K562 (cell line): Measurements from ENCODE around the gene GREB1. TPM values are rescaled to one million over a fixed set of nuclear protein-coding genes. Genes with fewer than 3 reads are reported as not detected.

Source experiments
- ATAC-seq: fragments of 200-7000 bp; cut with Tn5 transposase; 3 replicates; pipeline ENCODE4 v1.9.1; 2020; ENCODE audit warnings: moderate library complexity
- BruUV-seq: library from RNA; stranded (reverse); fragments of 400-500 nt; replicated peaks from 2 replicates; lab custom pipeline; 2021; lab: Mats Ljungman, UMichigan
- CTCF ChIA-PET: fragments of 300-600 bp; formaldehyde crosslinking; extraction: SDS; loops from one replicate; lab custom pipeline; 2021; ENCODE audit warnings: low intra/inter-chr PET ratio; lab: Yijun Ruan, JAX
- POLR2A ChIA-PET: fragments of 300-600, 350-650 bp; sonication (Branson Sonifier 250); formaldehyde crosslinking; extraction: SDS; loops from one replicate; lab custom pipeline; 2021; ENCODE audit warnings: antibody characterized with exemption, inconsistent platforms; lab: Yijun Ruan, JAX
- DNase-seq, 4 experiments: peaks; one replicate each; pipeline versions ENCODE4 v3.0.0 to v3.0.0-alpha.2; 2011 to 2018; ENCODE audit warnings: low spot score in 3 of 4, mixed read lengths in 3 of 4; ENCODE audit errors: extremely low read depth in 1 of 4
- FAIRE-seq: peaks from 2 replicates; lab custom pipeline; 2011; peaks lifted over from hg19 to GRCh38; lab: Jason Lieb, UNC
- H2AFZ ChIP-seq: 2 replicates; pipeline ENCODE4 v1.6.0; 2011; ENCODE audit warnings: low read depth, low read length, control low read depth, inconsistent platforms
- H3K27ac ChIP-seq: fragments of 200-600 bp; 3 replicates; pipeline ENCODE4 v1.8.0; 2011; ENCODE audit warnings: low read depth, mild to moderate bottlenecking, control low read depth, inconsistent platforms, low read length, moderate library complexity, mixed read lengths; ENCODE audit errors: extremely low read depth
- H3K27me3 ChIP-seq, 2 experiments: fragments of 300-600 bp in 1 of 2; 2 replicates in 1 of 2; 3 replicates in 1 of 2; pipeline versions ENCODE4 v1.6.0 to v1.8.0; 2011; ENCODE audit warnings: inconsistent platforms in 2 of 2, low read length in 2 of 2, mild to moderate bottlenecking in 1 of 2, mixed read lengths in 1 of 2, moderate library complexity in 1 of 2; ENCODE audit not compliant: control insufficient read depth in 2 of 2, insufficient read depth in 2 of 2
- H3K36me3 ChIP-seq: fragments of 300-600 bp; 3 replicates; pipeline ENCODE4 v1.8.0; 2011; ENCODE audit warnings: mild to moderate bottlenecking, low read length, inconsistent platforms; ENCODE audit not compliant: control insufficient read depth, insufficient read depth
- H3K4me1 ChIP-seq, 2 experiments: fragments of 200-600 bp in 1 of 2; replicated peaks in 1 of 2; 2 replicates in 1 of 2; 3 replicates in 1 of 2; pipeline versions ENCODE4 v1.5.1 to v1.8.0; 2011; ENCODE audit warnings: inconsistent platforms in 2 of 2, low read length in 2 of 2, mild to moderate bottlenecking in 1 of 2, mixed read lengths in 1 of 2, moderate library complexity in 1 of 2; ENCODE audit not compliant: control insufficient read depth in 2 of 2, insufficient read depth in 2 of 2
- H3K4me2 ChIP-seq: 2 replicates; pipeline ENCODE4 v1.6.1; 2011; ENCODE audit warnings: low read length, control low read depth, inconsistent platforms, mixed read lengths; ENCODE audit not compliant: insufficient read depth
- H3K4me3 ChIP-seq: fragments of 200-600 bp; sonication (generic), shearing (Covaris generic); 2 replicates; pipeline ENCODE4 v1.5.1; 2016; ENCODE audit warnings: control low read depth, inconsistent platforms
- H3K79me2 ChIP-seq: fragments of 200-600 bp; 3 replicates; pipeline ENCODE4 v1.8.0; 2011; ENCODE audit warnings: low read length, inconsistent platforms; ENCODE audit not compliant: control insufficient read depth, insufficient read depth
- H3K9ac ChIP-seq, 2 experiments: 2 replicates each; pipeline versions ENCODE4 v1.6.0 to v1.6.1; 2011; ENCODE audit warnings: low read depth in 2 of 2, low read length in 2 of 2, control low read depth in 1 of 2, inconsistent platforms in 1 of 2, mild to moderate bottlenecking in 1 of 2, mixed read lengths in 1 of 2; ENCODE audit not compliant: insufficient read depth in 1 of 2
- H3K9me1 ChIP-seq: one replicate; pipeline ENCODE4 v1.6.0; 2011; ENCODE audit warnings: inconsistent platforms, mild to moderate bottlenecking, low read length, moderate library complexity; ENCODE audit not compliant: control insufficient read depth, insufficient read depth
- H3K9me3 ChIP-seq: replicated peaks from 2 replicates; pipeline ENCODE4 v1.5.1; 2011; ENCODE audit warnings: low read depth, low read length, inconsistent platforms; ENCODE audit not compliant: control insufficient read depth, insufficient read depth
- H4K20me1 ChIP-seq: replicated peaks from 2 replicates; pipeline ENCODE4 v1.6.1; 2011; ENCODE audit warnings: low read length, inconsistent platforms, mixed read lengths; ENCODE audit not compliant: control insufficient read depth, insufficient read depth
- CEBPB ChIP-seq: fragments of 450-650 bp; IDR thresholded peaks from 2 replicates; pipeline ENCODE4 v1.6.1; 2016; ENCODE audit warnings: missing genetic modification characterization, missing compliant biosample characterization
- CEBPG ChIP-seq, 3 experiments: fragments of 200-800 bp in 1 of 3; sonication (Bioruptor generic) in 1 of 3; sonication (generic) in 1 of 3; formaldehyde crosslinking in 1 of 3; IDR thresholded peaks in 2 of 3; conservative IDR thresholded peaks in 1 of 3; 2 replicates each; pipeline versions ENCODE4 v1.6.1 to v1.8.0; 2016 to 2022; ENCODE audit warnings: missing compliant biosample characterization in 2 of 3, missing genetic modification characterization in 2 of 3, mild to moderate bottlenecking in 1 of 3, missing genetic modification reagents in 1 of 3
- NCOR1 ChIP-seq: fragments of 450-650 bp; IDR thresholded peaks from 2 replicates; pipeline ENCODE4 v1.6.1; 2016; ENCODE audit warnings: mild to moderate bottlenecking, moderate library complexity
- NR4A1 ChIP-seq, 2 experiments: fragments of 250-450 bp in 1 of 2; fragments of 450-650 bp in 1 of 2; sonication (Bioruptor Pico) in 1 of 2; IDR thresholded peaks; 2 replicates each; pipeline versions ENCODE4 v1.4.0 to v1.6.1; 2016 to 2020; ENCODE audit warnings: mild to moderate bottlenecking in 2 of 2, missing compliant biosample characterization in 1 of 2, missing genetic modification characterization in 1 of 2, moderate library complexity in 1 of 2
- TEAD4 ChIP-seq, 2 experiments: sonication (generic) in 1 of 2; formaldehyde crosslinking in 1 of 2; IDR thresholded peaks; 2 replicates each; pipeline versions ENCODE4 v1.6.1 to v1.8.0; 2012 to 2022; ENCODE audit warnings: borderline replicate concordance in 1 of 2, inconsistent platforms in 1 of 2, low read length in 1 of 2, mild to moderate bottlenecking in 1 of 2, missing genetic modification reagents in 1 of 2
- TFAM ChIP-seq: fragments of 250-450 bp; sonication (Bioruptor Pico); conservative IDR thresholded peaks from 2 replicates; pipeline ENCODE4 v1.5.0; 2021; ENCODE audit warnings: mild to moderate bottlenecking, moderate library complexity
- TOE1 ChIP-seq, 2 experiments: fragments of 450-650 bp in 1 of 2; sonication (generic) in 1 of 2; formaldehyde crosslinking in 1 of 2; IDR thresholded peaks; 2 replicates each; pipeline versions ENCODE4 v1.7.1 to v1.8.0; 2016 to 2022; ENCODE audit warnings: borderline replicate concordance in 2 of 2, mild to moderate bottlenecking in 2 of 2, antibody characterized with exemption in 1 of 2, inconsistent platforms in 1 of 2, low read depth in 1 of 2, missing genetic modification reagents in 1 of 2, moderate library complexity in 1 of 2
- ZNF316 ChIP-seq: fragments of 450-650 bp; IDR thresholded peaks from 2 replicates; pipeline ENCODE4 v1.6.1; 2016
- ZNF41 ChIP-seq: fragments of 250-450 bp; sonication (Bioruptor Pico); conservative IDR thresholded peaks from 2 replicates; pipeline ENCODE4 v1.4.0; 2020; ENCODE audit warnings: mild to moderate bottlenecking
- ZNF740 ChIP-seq, 3 experiments: fragments of 200-800 bp in 1 of 3; sonication (Bioruptor generic) in 1 of 3; sonication (generic) in 1 of 3; formaldehyde crosslinking in 1 of 3; IDR thresholded peaks; 2 replicates each; pipeline versions ENCODE4 v1.6.1 to v1.8.0; 2016 to 2022; ENCODE audit warnings: mild to moderate bottlenecking in 2 of 3, missing compliant biosample characterization in 2 of 3, missing genetic modification characterization in 2 of 3, missing genetic modification reagents in 1 of 3
- WGBS: fragments of 100-300 bp; shearing (Covaris generic); methylation state at CpG from one replicate; pipeline ENCODE4 v1.1.6; 2016; ENCODE audit warnings: low coverage, mixed read lengths; ENCODE audit not compliant: insufficient coverage; ENCODE audit errors: missing lambda C conversion rate; 5-methylcytosine and 5-hydroxymethylcytosine counted together
- in situ Hi-C: fragments of 300-500 bp; cut with MboI; formaldehyde crosslinking; loops from 4 replicates; pipeline ENCODE4 v1.15.0; 2018; ENCODE audit warnings: inconsistent platforms, mixed read lengths
- intact Hi-C: fragments of 100-400 bp; cut with micrococcal nuclease; formaldehyde crosslinking; loops from 2 replicates; pipeline ENCODE4 v1.14.2; 2022
- polyA plus RNA-seq, 8 experiments: library from polyadenylated mRNA; depleted of rRNA in 4 of 8; stranded (reverse) in 5 of 8; unstranded in 3 of 8; fragments of >200 nt; fragmentation: Nextera tagmentation in 2 of 8; fragmentation: Illumina TruSeq in 1 of 8; extraction: Ambion mirVana in 2 of 8; extraction: Trizol in 1 of 8; gene quantifications; 2 replicates each; pipeline versions ENCODE4 v1.2.1 to v1.2.3, GENCODE V29; 2011 to 2014; ENCODE audit warnings: inconsistent platforms in 1 of 8, missing spikeins in 1 of 8
- total RNA-seq, 7 experiments: library from RNA; depleted of rRNA in 6 of 7; stranded (reverse); fragments of >200 nt in 6 of 7; fragmentation: Illumina TruSeq in 2 of 7; extraction: Trizol in 2 of 7; gene quantifications; 2 replicates each; pipeline versions ENCODE4 v1.2.1 to v1.2.3, GENCODE V29; 2011 to 2021; ENCODE audit warnings: low replicate concordance in 1 of 7

Gene GREB1
- total and polyA plus RNA-seq, 9 of the 15 experiments (the other 6 are each of a cell fraction or from before 2014, with no cell fraction given) = 0.04 to 0.86 (median 0.10) TPM; not detected in 1

GRCh38 chr2:11655495-11655894, 121.7 kb downstream of the GREB1 start (continued):
- no peak for TF ChIP-seq NCOR1
- no peak for TF ChIP-seq ZNF41 (CRISPR knock-in tag)
- TF ChIP-seq TFAM (CRISPR knock-in tag) = no peak
- TF ChIP-seq ZNF316 = no peak
- TF ChIP-seq TEAD4 (IDR thresholded peaks at IDR 0.05; ENCODE audit: low read length) = no peak
- no peak for TF ChIP-seq TEAD4 (CRISPR knock-in tag; IDR thresholded peaks at IDR 0.05; ENCODE audit: borderline replicate concordance)
- no peak for TF ChIP-seq TOE1 (IDR thresholded peaks at IDR 0.05; ENCODE audit: borderline replicate concordance)
- no peak for TF ChIP-seq TOE1 (CRISPR knock-in tag; IDR thresholded peaks at IDR 0.05; ENCODE audit: borderline replicate concordance, low read depth)
- no peak for TF ChIP-seq NR4A1 (CRISPR knock-in tag; IDR thresholded peaks at IDR 0.05)
- TF ChIP-seq NR4A1 (tag; IDR thresholded peaks at IDR 0.05) = no peak

- no peak for DNase-seq
- peak; percentile 41 for TF ChIP-seq CEBPB (tag)
- TF ChIP-seq CEBPG (CRISPR knock-in tag; IDR thresholded peaks at IDR 0.05) = no peak
- TF ChIP-seq CEBPG (tag; conservative IDR thresholded peaks at IDR 0.05 in 1 of 2, IDR thresholded peaks at IDR 0.05 in 1 of 2) = peak; percentile 43 to 72; a peak in 3 of 4 replicates
- TF ChIP-seq ZNF740 (CRISPR knock-in tag; IDR thresholded peaks at IDR 0.05) = no peak
- TF ChIP-seq ZNF740 (tag; IDR thresholded peaks at IDR 0.05) = no peak
- TF ChIP-seq, all 486 proteins: peak for 2
- Histone ChIP-seq H2AFZ (peak overlapping the region; percentile 82), H3K4me3 (no peak overlapping the region), H3K4me2 (peak overlapping the region; percentile 37; the same call in 1 of the 2 replicates), H3K27me3 (peaks cover 22 to 60% of the 10 kb centered on the region in 2 experiments; a peak in 4 of 5 replicates), H3K36me3 (no peaks in the 10 kb centered on the region), H3K4me1 (peaks cover 10 to 12% of the 10 kb centered on the region in 2 experiments; a peak in 4 of 5 replicates), H3K27ac (no peak overlapping the region), H3K9ac (no peak overlapping the region), H4K20me1 (no peaks in the 10 kb centered on the region), H3K9me1 (no peaks in the 10 kb centered on the region), H3K9me3 (peaks cover 2% of the 10 kb centered on the region; the same call in 1 of the 2 replicates), H3K79me2 (no peaks in the 10 kb centered on the region)
- POLR2A ChIA-PET = interaction anchor here (0.7 kb wide), 1 partner anchor 9 kb away, joined by 3 read pairs; no protein-coding TSS in a partner anchor
- CTCF ChIA-PET = no interaction called here
- FAIRE-seq (peak; percentile 29), ATAC-seq (no peak)
- WGBS = 55% methylated on average over 1 of the region's 1 CpG
- BruUV-seq = no TSS peak
- intact Hi-C loops = no loop called here
- in situ Hi-C loops = no loop called here
Observed at GRCh38 chr2:11656252-11656651, 122.4 kb downstream of the GREB1 start.
